H1 (cell line): ENCODE data around the gene PNLIPRP1. TPM values are rescaled to one million over a fixed set of nuclear protein-coding genes. Genes with fewer than 3 reads are reported as not detected.

ENCODE experiments used
- CTCF ChIA-PET: fragments of 300-600 bp; sonication (Branson Sonifier 250); formaldehyde crosslinking; loops from one replicate; lab custom pipeline; 2021; ENCODE audit not compliant: partially characterized antibody; lab: Charles Lee
- POLR2A ChIA-PET: fragments of 300-600 bp; sonication (Branson Sonifier 250); formaldehyde crosslinking; loops from one replicate; lab custom pipeline; 2021; ENCODE audit warnings: inconsistent platforms; ENCODE audit not compliant: partially characterized antibody; lab: Charles Lee
- DNase-seq, 2 experiments: peaks; one replicate each; pipeline versions ENCODE4 v3.0.0 to v3.0.0-alpha.2; 2010 to 2022; ENCODE audit warnings: low spot score in 2 of 2, low read depth in 1 of 2, mixed read lengths in 1 of 2
- FAIRE-seq: peaks from 2 replicates; lab custom pipeline; 2011; peaks lifted over from hg19 to GRCh38; lab: Jason Lieb, UNC
- H2AFZ ChIP-seq: 2 replicates; pipeline ENCODE4 v1.8.1; 2012; ENCODE audit warnings: low read length, inconsistent platforms
- H2AK5ac ChIP-seq: 2 replicates; pipeline ENCODE4 v1.6.1; 2013; ENCODE audit warnings: low read depth, low read length
- H2BK120ac ChIP-seq: replicated peaks from 2 replicates; pipeline ENCODE3; 2013; ENCODE audit warnings: low read depth, low read length, inconsistent platforms
- H2BK12ac ChIP-seq: 2 replicates; pipeline ENCODE4 v1.6.1; 2013; ENCODE audit warnings: low read depth, low read length
- H2BK15ac ChIP-seq: 2 replicates; pipeline ENCODE4 v1.6.1; 2013; ENCODE audit warnings: low read length
- H2BK20ac ChIP-seq: 2 replicates; pipeline ENCODE4 v1.6.1; 2013; ENCODE audit warnings: low read length
- H2BK5ac ChIP-seq: 2 replicates; pipeline ENCODE4 v1.6.1; 2013; ENCODE audit warnings: low read depth, low read length
- H3K14ac ChIP-seq: 2 replicates; pipeline ENCODE4 v1.6.1; 2013; ENCODE audit warnings: inconsistent platforms; ENCODE audit not compliant: insufficient read length
- H3K18ac ChIP-seq: 2 replicates; pipeline ENCODE4 v1.6.1; 2013; ENCODE audit warnings: low read length; ENCODE audit errors: extremely low read depth
- H3K23ac ChIP-seq: 2 replicates; pipeline ENCODE4 v1.6.1; 2013; ENCODE audit warnings: inconsistent platforms; ENCODE audit not compliant: insufficient read length
- H3K23me2 ChIP-seq: 2 replicates; pipeline ENCODE4 v1.6.1; 2013; ENCODE audit warnings: low read depth, low read length
- H3K27ac ChIP-seq: 2 replicates; pipeline ENCODE4 v1.6.1; 2011; ENCODE audit warnings: low read depth, low read length, inconsistent platforms
- H3K27me3 ChIP-seq, 4 experiments: replicated peaks in 1 of 4; 1 replicate in 1 of 4; 2 replicates in 3 of 4; pipeline versions ENCODE4 v1.6.1 to v1.8.1; 2011 to 2013; ENCODE audit warnings: low read length in 3 of 4, mild to moderate bottlenecking in 3 of 4, inconsistent platforms in 2 of 4, mixed read lengths in 2 of 4, moderate library complexity in 1 of 4; ENCODE audit not compliant: control insufficient read depth in 3 of 4, insufficient read depth in 3 of 4; ENCODE audit errors: extremely low read depth in 1 of 4
- H3K36me3 ChIP-seq, 4 experiments: 2 replicates each; pipeline versions ENCODE4 v1.6.1 to v1.8.1; 2011 to 2013; ENCODE audit warnings: mild to moderate bottlenecking in 4 of 4, low read length in 3 of 4, moderate library complexity in 2 of 4, control low read depth in 1 of 4, inconsistent platforms in 1 of 4; ENCODE audit not compliant: insufficient read depth in 4 of 4, control insufficient read depth in 2 of 4
- H3K4ac ChIP-seq: replicated peaks from 2 replicates; pipeline ENCODE3; 2013; ENCODE audit warnings: low read length, low read depth, mixed read lengths, inconsistent platforms; ENCODE audit not compliant: insufficient read length
- H3K4me1 ChIP-seq, 4 experiments: replicated peaks in 1 of 4; 1 replicate in 1 of 4; 2 replicates in 3 of 4; pipeline versions ENCODE4 v1.6.1 to v1.8.1; 2011 to 2013; ENCODE audit warnings: low read length in 3 of 4, inconsistent platforms in 2 of 4, mixed read lengths in 1 of 4; ENCODE audit not compliant: insufficient read depth in 4 of 4, control insufficient read depth in 3 of 4
- H3K4me2 ChIP-seq, 2 experiments: 2 replicates each; pipeline versions ENCODE4 v1.6.1 to v1.8.1; 2011 to 2013; ENCODE audit warnings: low read depth in 2 of 2, low read length in 2 of 2, control low read depth in 1 of 2, inconsistent platforms in 1 of 2, mild to moderate bottlenecking in 1 of 2; ENCODE audit not compliant: insufficient read depth in 1 of 2
- H3K4me3 ChIP-seq, 4 experiments: fragments of 200-600, 300-600 bp in 1 of 4; sonication (generic), shearing (Covaris generic), sonication (Bioruptor Twin) in 1 of 4; 2 replicates each; pipeline versions ENCODE4 v1.5.1 to v1.8.1; 2011 to 2016; ENCODE audit warnings: low read length in 4 of 4, low read depth in 3 of 4, control low read depth in 2 of 4, inconsistent platforms in 2 of 4, mild to moderate bottlenecking in 2 of 4, mixed read lengths in 1 of 4, moderate library complexity in 1 of 4; ENCODE audit not compliant: insufficient read depth in 2 of 4; ENCODE audit errors: extremely low read depth in 1 of 4
- H3K56ac ChIP-seq: replicated peaks from 2 replicates; pipeline ENCODE3; 2013; ENCODE audit warnings: low read depth, mild to moderate bottlenecking, mixed read lengths, low read length, inconsistent platforms; ENCODE audit not compliant: insufficient read length
- H3K79me1 ChIP-seq: 2 replicates; pipeline ENCODE4 v1.6.1; 2013; ENCODE audit warnings: low read depth, low read length, control low read depth
- H3K79me2 ChIP-seq, 2 experiments: 2 replicates each; pipeline versions ENCODE4 v1.6.1 to v1.8.1; 2012 to 2013; ENCODE audit warnings: low read length in 2 of 2, mild to moderate bottlenecking in 2 of 2, inconsistent platforms in 1 of 2; ENCODE audit not compliant: insufficient read depth in 2 of 2, control insufficient read depth in 1 of 2
- H3K9ac ChIP-seq, 4 experiments: replicated peaks in 1 of 4; 1 replicate in 1 of 4; 2 replicates in 3 of 4; pipeline versions ENCODE4 v1.6.1 to v1.8.1; 2011 to 2013; ENCODE audit warnings: low read depth in 3 of 4, low read length in 3 of 4, control low read depth in 2 of 4, mild to moderate bottlenecking in 2 of 4, moderate library complexity in 2 of 4, inconsistent platforms in 1 of 4; ENCODE audit errors: extremely low read depth in 1 of 4
- H3K9me3 ChIP-seq, 2 experiments: 2 replicates each; pipeline versions ENCODE4 v1.6.1 to v1.8.1; 2012 to 2013; ENCODE audit warnings: mild to moderate bottlenecking in 2 of 2, moderate library complexity in 2 of 2, control low read depth in 1 of 2, inconsistent platforms in 1 of 2, low read depth in 1 of 2, low read length in 1 of 2, mixed read lengths in 1 of 2; ENCODE audit not compliant: insufficient read depth in 2 of 2
- H4K20me1 ChIP-seq, 2 experiments: replicated peaks in 1 of 2; 2 replicates each; pipeline versions ENCODE3 to v1.8.1; 2011 to 2013; ENCODE audit warnings: inconsistent platforms in 2 of 2, low read length in 2 of 2, mild to moderate bottlenecking in 1 of 2; ENCODE audit not compliant: insufficient read depth in 2 of 2, control insufficient read depth in 1 of 2
- H4K5ac ChIP-seq: 2 replicates; pipeline ENCODE4 v1.6.1; 2013; ENCODE audit warnings: low read length, low read depth, mixed read lengths, inconsistent platforms; ENCODE audit not compliant: insufficient read length
- H4K8ac ChIP-seq: 2 replicates; pipeline ENCODE4 v1.8.0; 2013; ENCODE audit warnings: mild to moderate bottlenecking, moderate library complexity, low read length, inconsistent platforms; ENCODE audit not compliant: insufficient read depth; ENCODE audit errors: extremely low read depth
- H4K91ac ChIP-seq: replicated peaks from 2 replicates; pipeline ENCODE3; 2013; ENCODE audit warnings: low read length, mixed read lengths, inconsistent platforms; ENCODE audit not compliant: insufficient read length
- SP1 ChIP-seq: IDR thresholded peaks from 2 replicates; pipeline ENCODE4 v1.6.1; 2011; ENCODE audit warnings: low read depth, low read length
- SUZ12 ChIP-seq: fragments of 200-600 bp; sonication (generic); IDR thresholded peaks from 2 replicates; pipeline ENCODE4 v1.6.1; 2012; ENCODE audit warnings: mild to moderate bottlenecking, inconsistent platforms, low read length, moderate library complexity, mixed read lengths
- TAF1 ChIP-seq: IDR thresholded peaks from 2 replicates; pipeline ENCODE4 v1.6.1; 2011; ENCODE audit warnings: mild to moderate bottlenecking, low read depth, low read length
- WGBS, 2 experiments: shearing (Covaris generic) in 1 of 2; methylation state at CpG; one replicate each; pipeline versions ENCODE4 v1.1.6 to v1.1.7; 2013 to 2015; ENCODE audit warnings: low lambda C conversion rate in 2 of 2, mixed read lengths in 2 of 2, inconsistent platforms in 1 of 2, low coverage in 1 of 2, missing lambda C conversion rate in 1 of 2; ENCODE audit not compliant: insufficient replicate concordance in 2 of 2, insufficient coverage in 1 of 2, insufficient read length in 1 of 2; ENCODE audit errors: extremely low coverage in 1 of 2, missing lambda C conversion rate in 1 of 2; 5-methylcytosine and 5-hydroxymethylcytosine counted together
- polyA plus RNA-seq, 7 experiments: library from polyadenylated mRNA; depleted of rRNA in 3 of 7; stranded (reverse) in 5 of 7; unstranded in 2 of 7; fragments of >200 nt in 5 of 7; fragments of 200-250 nt in 2 of 7; gene quantifications; 1 replicate in 5 of 7; 2 replicates in 1 of 7; 4 replicates in 1 of 7; pipeline versions ENCODE4 v1.2.1 to v1.2.3, GENCODE V29; 2011 to 2013; ENCODE audit warnings: missing spikeins in 2 of 7, mixed read lengths in 2 of 7
- total RNA-seq: library from RNA; stranded (reverse); fragmentation: NEBNext Ultra II Directional; extraction: Animal tissue kit (Norgen Biotek cat#: 25700); gene quantifications from 2 replicates; pipeline ENCODE4 v1.2.1, GENCODE V29; 2021

PNLIPRP1 gene
- total and polyA plus RNA-seq, 2 of the 8 experiments (the other 6 are each of a cell fraction or from before 2014, with no cell fraction given) = not detected

GRCh38 chr10:116621934-116622655 is 31.3 kb downstream of the PNLIPRP1 start:
- no peak overlapping the region for H3K4me2 ChIP-seq
- H2BK15ac ChIP-seq = no peak overlapping the region
- no peak overlapping the region for H2BK5ac ChIP-seq
- no peak overlapping the region for H4K91ac ChIP-seq
- H3K79me1 ChIP-seq = no peaks in the 10 kb centered on the region
- 86% methylated on average over 11 of the region's 11 CpGs; no CpG with 5 or more reads in 1 of the 2 experiments for WGBS, 2 experiments
- H4K8ac ChIP-seq = no peak overlapping the region
- no peak overlapping the region for H2BK12ac ChIP-seq
- no peak overlapping the region for H3K4ac ChIP-seq
- no peak overlapping the region for H3K14ac ChIP-seq
- no peaks in the 10 kb centered on the region for H3K36me3 ChIP-seq
- no peak overlapping the region for H3K27ac ChIP-seq
- ChIA-PET POLR2A (no interaction called here), CTCF (interaction anchor here (1.1 kb wide), 1 partner anchor 167 kb away, joined by 3 read pairs; no protein-coding TSS in a partner anchor)
- no peak overlapping the region for H4K5ac ChIP-seq
- no peaks in the 10 kb centered on the region; a peak in 1 of 7 replicates for H3K4me1 ChIP-seq
- no peaks in the 10 kb centered on the region for H3K23me2 ChIP-seq
- H3K9ac ChIP-seq = no peak overlapping the region
- no peak for DNase-seq
- H2AFZ ChIP-seq = no peak overlapping the region
- no peak overlapping the region for H3K56ac ChIP-seq
- H2AK5ac ChIP-seq = no peak overlapping the region
- no peaks in the 10 kb centered on the region for H3K9me3 ChIP-seq
- no peak overlapping the region for H3K18ac ChIP-seq
- no peak overlapping the region for H3K23ac ChIP-seq
- no peaks in the 10 kb centered on the region for H4K20me1 ChIP-seq
- FAIRE-seq = no peak
- no peaks in the 10 kb centered on the region for H3K79me2 ChIP-seq
- TF ChIP-seq SP1 = no peak
- TF ChIP-seq SUZ12 = no peak
- no peak for TF ChIP-seq TAF1
- TF ChIP-seq, all 59 proteins: peak for 0
- Histone ChIP-seq H3K27me3 (peaks cover 0 to 4% (median 0%) of the 10 kb centered on the region in 4 experiments; a peak in 2 of 7 replicates), H2BK120ac (no peak overlapping the region), H3K4me3 (no peak overlapping the region), H2BK20ac (no peak overlapping the region)
